ENCODE measurements around the gene OTULIN. TPM values are rescaled to one million over a fixed set of nuclear protein-coding genes. Genes with fewer than 3 reads are reported as not detected.
A peak's percentile ranks its signal among the peaks of the same experiment; 100 is the strongest.

The OTULIN gene
- 32.1 TPM for total RNA-seq

DNA sequence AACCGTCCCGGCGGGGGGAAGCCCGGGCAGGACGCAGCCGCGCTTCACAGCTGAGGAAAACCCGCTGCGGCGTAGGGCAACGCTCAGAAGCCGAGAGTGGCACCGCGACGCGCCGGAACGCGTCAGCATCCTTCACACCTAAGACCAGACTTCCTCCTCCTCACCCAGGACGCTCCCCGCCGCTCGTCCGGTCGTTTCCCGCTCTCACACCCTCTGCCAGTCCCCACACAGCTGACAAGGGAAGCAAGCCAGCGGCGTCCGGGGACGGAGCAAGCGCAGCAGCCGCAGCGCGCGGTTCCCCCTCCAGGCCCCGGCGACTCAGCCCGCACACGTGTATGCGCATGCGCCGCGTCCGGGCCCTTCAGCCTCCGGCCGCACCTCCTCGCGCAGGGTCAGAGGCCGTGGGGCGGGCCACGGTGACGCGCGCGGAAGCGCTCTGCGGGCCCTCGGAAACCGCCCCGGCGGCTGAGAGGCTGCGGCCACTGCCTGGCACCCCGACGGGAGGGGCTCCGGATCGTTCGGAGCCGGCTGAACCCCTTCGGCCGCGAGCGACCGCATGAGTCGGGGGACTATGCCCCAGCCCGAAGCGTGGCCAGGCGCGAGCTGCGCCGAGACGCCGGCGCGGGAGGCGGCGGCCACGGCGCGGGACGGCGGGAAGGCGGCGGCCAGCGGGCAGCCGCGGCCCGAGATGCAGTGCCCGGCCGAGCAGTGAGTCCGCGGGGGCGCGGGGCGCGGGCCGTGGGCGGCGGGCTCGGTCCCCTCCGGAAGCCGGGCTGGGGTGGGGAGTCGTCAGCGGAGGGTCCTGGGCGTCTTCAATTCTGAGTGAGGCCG lies at the start of gene OTULIN:
Gene OTULIN (plus strand): TSS at position 449 of the 831 bp plus-strand sequence. CDS start 108 bp downstream, at position 557.
- ATAC-seq, result peak; percentile 87

DNA sequence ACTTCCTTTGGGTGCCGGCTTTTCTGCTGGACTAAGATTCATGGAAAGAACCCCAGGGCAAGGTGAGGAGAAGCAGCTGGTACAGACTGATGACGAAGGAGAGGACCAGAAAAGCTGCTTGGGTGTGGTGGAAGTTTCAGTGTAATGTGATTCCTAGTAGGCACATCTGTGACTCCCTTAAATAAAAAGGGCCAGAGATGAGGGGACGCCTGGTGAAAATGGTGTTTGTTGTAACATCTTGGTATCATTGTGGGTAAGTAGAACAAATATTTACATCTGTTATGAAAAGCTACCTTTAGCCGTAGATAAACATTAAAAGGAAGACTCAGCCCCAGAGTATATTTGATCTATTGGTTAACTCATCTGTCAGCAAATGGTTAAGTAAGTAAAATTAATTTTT lies 49.2 kb upstream of the OTULIN start:
- no peak for ATAC-seq

More for the DNA sequence above, at the start of gene OTULIN:
- peak; percentile 94 for DNase-seq (ENCODE audit: low spot score)

DNA sequence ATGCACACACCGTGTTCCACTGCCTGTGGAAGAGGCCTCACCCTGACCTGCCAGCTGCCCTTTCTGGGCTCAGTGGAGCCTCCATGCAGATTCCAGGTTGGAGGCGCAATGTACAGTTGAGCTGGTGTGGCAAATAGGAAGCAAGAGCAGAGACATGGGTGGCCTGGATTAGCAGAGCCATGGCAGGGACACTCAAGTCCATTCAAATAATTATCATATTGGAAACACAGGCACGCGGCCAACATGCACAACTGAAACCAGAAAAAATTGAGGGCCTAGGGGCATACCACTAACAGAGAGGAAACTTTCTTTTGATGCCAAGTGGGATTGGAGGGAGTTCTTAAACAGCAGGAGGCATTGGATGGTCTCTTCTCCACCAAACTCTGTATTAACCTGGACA lies 47.1 kb upstream of the OTULIN start:
- ATAC-seq, result no peak

More for the DNA sequence above, 49.2 kb upstream of the OTULIN start:
- DNase-seq (ENCODE audit: low spot score), result no peak

DNA sequence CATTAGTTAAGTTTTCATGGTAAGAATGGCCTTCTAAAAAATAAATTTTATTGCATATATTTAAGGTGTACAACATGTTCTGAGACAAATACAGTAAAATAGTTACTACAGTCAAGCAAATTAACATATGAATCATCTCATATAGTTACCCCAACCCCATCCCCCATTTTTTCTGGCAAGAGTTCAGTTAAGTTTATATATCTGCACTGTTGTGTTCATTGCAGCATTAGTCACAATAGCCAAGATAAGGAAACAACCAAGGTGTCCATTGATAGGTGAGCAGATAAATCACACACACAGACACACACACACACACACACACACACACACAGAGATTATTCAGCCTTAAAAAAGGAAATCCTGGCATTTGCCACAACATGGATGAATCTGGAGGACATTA lies 37.2 kb upstream of the OTULIN start:
- no peak for ATAC-seq

More for the DNA sequence above, 47.1 kb upstream of the OTULIN start:
- no peak for DNase-seq (ENCODE audit: low spot score)

DNA sequence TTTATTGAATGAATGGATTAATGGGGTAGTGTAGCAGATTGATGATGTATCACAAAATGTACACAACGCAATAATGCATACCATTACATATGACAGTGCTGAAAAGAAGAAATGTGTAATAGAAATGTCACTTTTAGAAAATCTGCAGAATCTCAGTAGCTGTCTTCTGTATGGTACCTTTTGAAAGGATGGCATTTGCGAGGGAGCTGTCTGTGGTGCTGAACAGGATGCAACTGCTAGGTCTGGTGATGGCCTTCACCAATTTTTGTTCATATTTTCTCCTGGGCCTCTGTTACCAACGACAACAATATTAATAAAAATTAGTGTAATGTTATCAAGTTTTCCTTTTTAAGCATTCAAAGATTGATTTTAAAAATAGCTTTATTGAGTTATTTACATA lies 36.2 kb upstream of the OTULIN start:
- ATAC-seq, result peak; percentile 81
- DNase-seq (ENCODE audit: low spot score), result peak; percentile 49

More for the DNA sequence above, 37.2 kb upstream of the OTULIN start:
- no peak for DNase-seq (ENCODE audit: low spot score)

DNA sequence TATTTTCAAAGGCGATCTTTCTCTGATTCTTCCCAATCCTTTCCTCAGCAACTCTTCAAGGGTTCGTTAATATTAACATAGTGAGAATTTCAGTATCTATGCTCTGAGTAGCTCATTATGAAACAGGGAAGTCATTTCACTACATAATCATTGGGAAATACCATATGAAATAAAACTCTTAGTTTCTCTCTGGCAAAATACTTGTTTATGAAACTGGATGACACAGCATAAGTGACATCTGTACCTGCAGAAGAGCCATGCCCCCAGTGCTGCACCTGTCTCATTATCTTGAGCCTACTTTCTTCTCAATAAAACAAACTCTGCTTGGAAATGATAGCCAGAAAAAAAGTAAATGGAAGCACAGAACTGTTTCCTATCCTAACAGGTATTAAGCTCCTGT lies 33.8 kb upstream of the OTULIN start:
- ATAC-seq, result no peak
- no peak for DNase-seq (ENCODE audit: low spot score)

DNA sequence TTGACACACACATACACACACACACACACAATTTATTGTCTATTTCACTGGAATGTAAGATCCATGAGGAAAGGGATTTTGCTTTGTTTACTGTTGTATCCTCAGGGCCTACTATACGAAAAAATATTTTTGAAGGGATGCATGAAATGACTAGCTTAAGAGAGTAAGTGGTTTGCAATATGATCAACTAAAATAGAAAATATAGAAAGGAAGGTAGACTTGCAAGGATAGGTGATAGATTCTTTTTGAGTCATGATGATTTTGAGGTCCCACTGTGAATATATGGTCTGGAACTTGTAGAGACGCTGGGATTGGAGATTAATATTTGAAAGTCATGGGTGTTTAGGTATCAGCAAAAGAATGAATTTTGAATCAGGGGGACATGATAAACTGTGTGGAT lies 28.9 kb upstream of the OTULIN start:
- DNase-seq (ENCODE audit: low spot score) (no peak), ATAC-seq (no peak)

DNA sequence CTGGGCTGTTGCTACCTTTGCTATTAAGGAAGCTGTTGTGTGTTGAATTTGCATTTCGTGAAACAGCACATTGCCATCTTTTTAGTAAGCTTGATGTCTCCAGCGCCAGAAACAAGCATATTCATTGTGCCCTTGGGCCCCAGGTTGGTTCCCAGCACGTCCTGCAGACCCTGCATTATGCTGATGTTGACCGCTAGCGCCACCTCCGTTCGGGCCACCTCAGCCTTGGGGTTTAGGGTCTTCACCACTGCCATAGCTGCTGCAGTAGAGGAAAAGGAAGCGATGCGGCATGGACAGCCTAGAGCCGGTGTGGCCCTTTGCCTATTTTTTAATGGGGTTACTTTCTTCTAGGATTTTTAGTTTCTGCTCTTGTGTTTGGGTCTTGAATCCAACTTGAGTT lies 23.8 kb upstream of the OTULIN start:
- DNase-seq (ENCODE audit: low spot score), result no peak
- ATAC-seq, result no peak

DNA sequence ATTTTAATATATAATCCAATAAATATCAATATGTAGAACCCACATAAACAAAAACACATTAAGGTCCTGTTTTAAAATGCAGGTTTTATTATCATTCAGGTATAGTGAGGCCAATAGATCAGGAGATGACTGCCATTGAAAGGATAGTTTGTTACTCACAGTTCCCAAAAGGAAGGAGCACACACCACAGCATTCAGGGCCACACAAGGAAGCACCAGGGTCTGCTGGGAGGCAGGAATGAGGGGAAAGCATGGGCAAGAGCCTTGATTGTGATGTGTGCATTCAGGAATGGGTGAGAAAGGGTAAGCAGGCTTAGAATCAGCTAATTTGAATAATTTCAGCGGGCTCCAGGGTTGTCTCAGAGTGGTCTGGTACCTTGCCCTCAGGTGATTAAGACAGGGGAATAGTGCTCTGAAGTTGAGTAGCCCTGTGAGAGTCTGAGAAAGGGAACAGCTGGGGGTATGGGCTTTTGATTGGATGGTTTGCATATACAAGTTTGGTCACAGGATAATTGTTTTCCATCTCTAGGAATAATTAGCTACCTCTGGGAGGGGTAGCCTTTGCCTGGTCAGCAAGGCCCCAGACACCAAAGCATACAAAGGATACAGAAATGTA lies 19.8 kb upstream of the OTULIN start:
- DNase-seq (ENCODE audit: low spot score) (no peak), ATAC-seq (no peak)

DNA sequence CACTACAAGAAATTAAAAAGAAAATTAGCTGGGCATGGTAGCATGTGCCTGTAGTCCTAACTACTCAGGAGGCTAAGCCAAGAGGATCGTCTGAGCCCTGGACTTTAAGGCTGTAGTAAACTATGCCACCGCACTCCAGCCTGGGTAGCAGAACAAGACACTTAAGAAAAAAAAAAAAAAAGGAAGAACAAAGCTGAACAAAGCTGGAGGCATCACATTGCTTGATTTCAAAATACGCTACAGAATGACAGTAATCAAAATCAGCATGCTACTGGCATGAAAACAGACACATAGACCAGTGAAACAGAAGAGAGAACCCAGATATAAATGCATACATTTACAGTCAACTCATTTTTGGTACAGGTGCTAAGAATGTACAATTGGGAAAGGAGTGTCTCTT lies 14.5 kb upstream of the OTULIN start:
- ATAC-seq (no peak), DNase-seq (ENCODE audit: low spot score) (no peak)

DNA sequence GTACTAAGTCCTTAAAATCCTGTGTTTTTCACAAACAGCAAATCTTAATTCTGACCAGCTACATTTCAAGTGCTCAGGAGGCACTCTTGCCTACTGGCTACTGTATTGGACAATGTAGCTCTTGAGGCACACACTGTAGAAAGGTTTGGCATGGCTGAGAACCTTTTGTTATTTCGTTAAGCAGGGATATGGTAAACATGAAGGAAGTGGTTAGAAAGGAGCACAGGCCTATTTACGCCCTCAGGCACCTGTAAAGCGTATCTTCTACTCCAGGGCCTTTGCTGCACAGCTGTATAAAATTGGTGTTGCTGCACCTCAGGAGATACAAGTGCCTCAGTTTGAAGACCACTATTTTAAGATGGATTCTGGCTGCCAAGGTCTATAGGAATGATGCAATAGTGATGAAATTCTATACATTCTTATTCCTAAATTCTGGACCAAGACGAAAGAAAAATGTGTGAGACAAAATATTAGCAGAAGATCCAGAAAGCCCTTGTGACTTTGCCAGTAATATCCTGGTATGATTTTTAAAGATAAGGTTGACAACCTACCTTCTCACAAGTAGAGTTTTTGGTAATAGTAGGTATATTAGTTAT lies 9.3 kb upstream of the OTULIN start:
- ATAC-seq (no peak), DNase-seq (ENCODE audit: low spot score) (no peak)

DNA sequence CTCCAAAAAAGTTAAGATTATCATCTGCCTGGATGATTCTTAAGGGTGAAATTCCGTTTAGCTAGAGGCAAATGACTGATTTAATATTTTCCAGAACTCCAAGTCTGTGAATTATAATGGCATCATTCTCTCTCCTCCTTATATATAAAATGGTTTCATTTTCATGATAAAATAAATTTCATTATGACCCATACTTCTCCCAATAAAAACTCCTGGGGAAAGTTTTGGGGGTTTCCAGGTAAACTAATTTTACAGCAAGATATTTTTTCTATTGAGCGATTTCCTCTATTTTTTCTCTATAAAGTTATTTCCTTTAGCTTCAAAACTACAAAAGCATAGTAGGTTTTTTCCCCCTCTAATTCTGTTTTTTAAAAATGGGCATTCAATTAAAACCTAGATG lies 7.6 kb upstream of the OTULIN start:
- DNase-seq (ENCODE audit: low spot score) (no peak), ATAC-seq (no peak)

DNA sequence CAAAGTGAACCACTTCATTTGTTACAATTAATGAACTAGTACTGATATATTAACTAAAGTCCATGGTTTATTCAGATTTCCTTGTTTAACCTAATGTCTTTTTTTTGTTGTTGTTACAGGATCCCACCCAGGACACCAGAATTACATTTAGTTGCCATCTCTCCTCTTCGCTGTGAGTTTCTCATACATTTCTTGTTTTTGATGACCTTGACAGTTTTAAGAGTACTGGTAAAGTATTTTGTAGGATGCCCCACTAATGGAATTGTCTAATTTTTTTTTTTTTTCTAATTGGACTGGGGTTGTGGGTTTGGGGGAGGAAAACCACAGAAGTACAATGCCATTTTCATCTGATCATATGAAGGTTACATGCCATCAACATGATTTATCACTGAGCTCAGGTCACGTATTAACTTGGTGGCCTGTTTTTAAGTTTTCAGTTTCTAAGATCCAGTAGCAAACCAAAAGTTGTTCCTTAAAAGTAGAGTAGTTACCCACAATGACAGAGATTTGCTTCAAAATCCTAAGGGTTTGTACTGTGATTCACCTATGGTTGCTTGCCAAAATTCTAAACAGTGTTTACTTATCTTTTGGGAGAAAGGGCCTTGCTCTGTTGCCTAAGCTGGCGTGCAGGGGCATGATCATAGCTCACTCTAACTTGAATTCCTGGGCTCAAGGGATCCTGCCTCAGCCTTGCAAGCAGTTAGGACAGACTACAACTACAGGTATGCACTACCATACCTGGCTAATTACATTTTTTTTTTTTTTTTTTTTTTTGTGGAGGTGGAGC lies 4.5 kb upstream of the OTULIN start:
- ATAC-seq (peak; percentile 40), DNase-seq (ENCODE audit: low spot score) (peak; percentile 55)

DNA sequence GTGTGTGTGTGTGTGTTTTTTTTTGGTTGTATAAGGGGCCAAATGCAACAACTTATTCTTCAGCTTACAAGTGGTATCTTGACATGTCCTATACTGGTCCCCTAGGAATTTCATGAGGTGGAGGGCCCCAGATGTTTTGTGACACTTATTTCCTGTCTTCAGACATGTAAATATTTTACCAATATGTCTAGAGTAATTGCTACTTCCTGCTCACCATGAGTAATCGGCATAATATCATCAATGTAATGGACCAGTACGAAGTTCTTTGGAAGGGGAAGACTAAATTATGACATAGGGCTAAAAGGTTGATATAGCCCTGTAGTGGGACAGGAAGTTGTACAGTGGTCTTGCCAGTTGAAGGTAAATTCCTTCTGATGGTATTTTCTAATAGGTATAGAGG lies 3.7 kb upstream of the OTULIN start:
- no peak for DNase-seq (ENCODE audit: low spot score)
- no peak for ATAC-seq

DNA sequence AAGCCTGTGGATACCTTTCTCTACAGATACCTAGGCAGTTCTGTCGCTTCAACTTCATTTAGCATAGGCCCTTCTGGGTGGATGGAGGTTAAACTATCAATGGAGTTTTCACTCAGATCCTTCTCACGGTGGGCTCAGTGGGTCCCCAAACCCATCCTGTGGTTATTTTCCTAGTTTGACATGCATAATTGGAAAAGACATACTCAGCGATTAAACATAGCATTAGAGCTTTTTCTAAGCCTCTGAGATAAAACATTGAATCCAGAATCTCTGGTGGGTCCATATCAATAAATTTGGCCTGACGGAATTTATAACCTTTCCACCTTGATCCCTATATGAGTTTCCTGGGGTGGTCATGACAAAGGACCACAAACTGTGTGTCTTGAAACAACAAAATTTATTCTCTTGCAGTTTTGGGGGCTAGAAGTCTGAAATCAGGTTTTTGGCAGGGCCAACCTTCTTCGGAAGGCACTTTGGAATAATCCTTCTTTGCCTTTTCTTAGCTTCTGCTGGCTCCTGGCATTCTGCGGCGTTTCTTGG lies 1.7 kb upstream of the OTULIN start:
- DNase-seq (ENCODE audit: low spot score), result no peak
- no peak for ATAC-seq

DNA sequence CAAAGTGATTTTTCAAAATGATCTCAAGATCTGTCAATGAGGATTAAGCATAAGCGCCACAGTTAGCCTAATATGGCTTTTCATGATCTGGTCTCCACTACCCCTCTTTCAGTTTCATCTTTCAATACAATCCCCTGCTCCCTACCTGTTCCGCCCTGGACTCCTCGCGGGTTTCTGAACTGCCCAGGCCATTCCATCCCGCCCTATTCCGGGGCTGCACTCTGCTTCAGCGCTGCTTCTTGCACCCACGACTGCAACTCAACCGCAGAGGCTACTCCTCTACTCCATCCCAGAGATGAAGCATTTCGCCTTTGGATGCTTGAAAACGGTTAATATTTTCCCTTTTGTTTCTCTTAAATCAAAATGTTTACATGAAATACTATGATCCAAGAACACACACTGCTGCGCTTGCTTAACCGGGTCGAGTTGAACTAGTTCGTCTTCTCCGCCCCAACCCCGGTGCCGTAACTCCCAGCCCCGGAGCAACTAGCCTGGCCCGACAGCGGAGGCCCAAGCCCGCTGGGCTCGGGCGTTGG lies 716 bp upstream of the OTULIN start:
- no peak for DNase-seq (ENCODE audit: low spot score)

DNA sequence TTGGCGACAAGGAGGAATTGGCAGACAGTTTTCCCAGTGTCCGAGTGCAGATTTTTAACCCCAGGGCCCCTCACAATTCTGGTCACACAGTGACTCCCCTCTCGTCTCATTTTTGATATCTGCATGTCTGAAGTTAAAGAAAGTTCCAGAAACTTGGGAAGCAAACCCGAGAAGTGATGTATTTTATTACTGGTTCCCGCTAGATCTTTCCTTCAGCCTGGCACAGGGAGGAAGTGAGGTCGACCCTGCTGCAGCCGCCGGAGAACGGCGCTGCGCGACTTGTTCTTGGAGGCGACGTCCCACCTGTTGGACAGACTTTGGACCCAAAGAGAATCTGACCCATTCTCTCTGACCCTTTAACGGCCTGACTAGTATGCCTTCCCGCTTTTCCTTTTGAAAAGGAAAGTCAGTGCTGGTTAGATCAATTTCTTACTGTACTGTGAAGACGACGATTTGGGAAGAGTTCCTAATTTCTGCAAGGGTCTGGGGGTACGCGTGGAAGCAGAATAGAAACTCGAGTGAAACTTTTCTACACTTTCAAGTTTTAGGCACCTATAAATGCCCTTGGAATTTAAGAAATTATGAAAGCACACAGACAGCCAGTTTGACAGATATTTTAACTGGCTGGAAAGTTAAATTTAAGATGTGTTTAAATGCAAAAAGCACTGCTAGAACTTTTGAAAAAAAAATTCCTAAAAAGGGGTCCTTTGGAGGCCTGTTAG lies 744 bp downstream of the OTULIN start:
- ATAC-seq, result peak; percentile 58
- peak; percentile 69 for DNase-seq (ENCODE audit: low spot score)

More for the DNA sequence above, 716 bp upstream of the OTULIN start:
- ATAC-seq, result peak; percentile 27

DNA sequence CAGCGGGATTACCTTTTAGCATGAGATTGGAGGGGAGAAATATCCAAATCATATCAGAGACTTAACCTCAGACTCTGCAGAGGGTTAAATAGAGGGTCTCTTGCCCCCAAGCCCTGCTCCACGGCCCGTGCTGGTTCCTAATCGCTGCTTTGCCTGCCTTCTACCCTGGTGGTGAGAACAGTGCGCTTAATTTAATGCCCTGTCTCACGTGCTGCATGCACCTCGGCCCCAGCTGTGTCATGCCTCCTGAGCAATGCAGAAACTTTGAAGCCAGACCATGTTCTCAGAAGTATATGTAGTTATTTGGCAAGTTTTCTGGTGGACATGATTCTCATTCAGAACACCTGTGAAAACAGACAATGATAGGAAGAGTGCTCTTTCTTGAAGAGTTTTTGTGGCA lies 1.4 kb downstream of the OTULIN start:
- peak; percentile 29 for ATAC-seq
- DNase-seq (ENCODE audit: low spot score), result no peak

DNA sequence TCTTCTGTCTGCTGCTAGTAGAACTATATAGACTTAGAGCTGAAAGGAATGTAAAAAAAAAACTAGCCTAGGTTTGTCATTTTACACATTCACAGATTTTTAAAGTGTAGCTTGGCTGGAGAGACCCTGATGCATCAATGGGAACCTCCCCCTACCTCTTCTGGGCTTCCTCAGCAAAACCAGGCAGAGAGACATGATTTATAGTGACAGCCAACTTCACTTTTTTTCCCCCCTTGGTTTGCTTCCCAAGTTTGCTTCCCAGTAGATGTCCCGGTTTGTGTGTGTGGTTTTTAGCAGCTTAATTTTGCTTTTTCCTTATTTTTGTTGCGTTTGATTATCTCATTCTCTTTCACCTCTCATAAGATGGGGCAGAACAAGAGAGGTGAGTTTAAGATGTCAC lies 1.8 kb downstream of the OTULIN start:
- ATAC-seq (no peak), DNase-seq (ENCODE audit: low spot score) (no peak)

DNA sequence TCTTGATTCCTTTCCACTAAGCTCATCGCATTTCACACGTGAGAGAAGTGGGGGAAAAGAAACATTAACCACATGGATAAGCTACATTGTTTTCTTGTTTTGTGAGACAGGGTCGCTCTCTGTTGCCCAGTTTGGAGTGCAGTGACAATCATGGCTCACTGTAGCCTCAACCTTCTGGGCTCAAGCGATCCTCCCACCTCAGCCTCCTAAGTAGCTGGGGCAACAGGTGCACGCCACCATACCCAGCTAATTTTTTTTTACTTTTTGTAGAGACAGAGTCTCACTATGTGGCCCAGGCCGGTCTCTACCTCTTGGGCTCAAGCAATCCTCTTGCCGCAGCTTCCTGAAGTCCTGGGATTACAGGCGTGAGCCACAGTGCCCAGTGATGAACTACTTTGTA lies 2.8 kb downstream of the OTULIN start:
- DNase-seq (ENCODE audit: low spot score) (no peak), ATAC-seq (no peak)
